IMR-90 (cell line): ENCODE measurements around the gene SUV39H1. TPM values are rescaled to one million over a fixed set of nuclear protein-coding genes. Genes with fewer than 3 reads are reported as not detected.

ENCODE experiments used
- ATAC-seq: fragments of 200-7000 bp; cut with Tn5 transposase; 2 replicates; pipeline ENCODE4 v1.9.1; 2020; ENCODE audit warnings: low read depth, mild to moderate bottlenecking, moderate library complexity
- BruUV-seq: library from RNA; stranded (reverse); fragments of 400-500 nt; replicated peaks from 2 replicates; lab custom pipeline; 2021; lab: Mats Ljungman, UMichigan
- CTCF ChIA-PET: fragments of 300-600 bp; formaldehyde crosslinking; extraction: SDS; loops from one replicate; lab custom pipeline; 2021; ENCODE audit warnings: antibody characterized with exemption; lab: Yijun Ruan, JAX
- POLR2A ChIA-PET: fragments of 300-600 bp; sonication (Branson Sonifier 250); formaldehyde crosslinking; loops from one replicate; lab custom pipeline; 2022; ENCODE audit warnings: antibody characterized with exemption; ENCODE audit not compliant: unreplicated experiment; lab: Charles Lee
- DNase-seq: peaks from one replicate; pipeline ENCODE4 v3.0.0; 2013
- H2AFZ ChIP-seq: replicated peaks from 2 replicates; pipeline ENCODE3; 2013; ENCODE audit warnings: low read length, mild to moderate bottlenecking; ENCODE audit not compliant: poor library complexity
- H2AK5ac ChIP-seq: 2 replicates; pipeline ENCODE4 v1.6.1; 2013; ENCODE audit warnings: low read depth, low read length, inconsistent platforms
- H2AK9ac ChIP-seq: replicated peaks from 2 replicates; pipeline ENCODE3; 2013; ENCODE audit warnings: mild to moderate bottlenecking, low read depth, low read length, moderate library complexity; ENCODE audit not compliant: poor library complexity
- H2BK120ac ChIP-seq: 2 replicates; pipeline ENCODE4 v1.6.1; 2013; ENCODE audit warnings: low read depth, low read length, inconsistent platforms
- H2BK15ac ChIP-seq: 3 replicates; pipeline ENCODE4 v1.6.1; 2013; ENCODE audit warnings: low read depth, low read length, inconsistent platforms
- H2BK20ac ChIP-seq: 2 replicates; pipeline ENCODE4 v1.6.1; 2013; ENCODE audit warnings: low read depth, mild to moderate bottlenecking, inconsistent platforms, low read length, moderate library complexity
- H2BK5ac ChIP-seq: 2 replicates; pipeline ENCODE4 v1.6.1; 2013; ENCODE audit warnings: mild to moderate bottlenecking, low read depth, low read length, inconsistent platforms; ENCODE audit not compliant: poor library complexity, severe bottlenecking
- H3K14ac ChIP-seq: replicated peaks from 2 replicates; pipeline ENCODE4 v1.6.1; 2013; ENCODE audit warnings: low read depth, low read length, inconsistent platforms
- H3K18ac ChIP-seq: 2 replicates; pipeline ENCODE4 v1.6.1; 2013; ENCODE audit warnings: low read depth, low read length, control low read depth
- H3K23ac ChIP-seq: 2 replicates; pipeline ENCODE4 v1.6.1; 2013; ENCODE audit warnings: low read depth, low read length, inconsistent platforms
- H3K27ac ChIP-seq: 2 replicates; pipeline ENCODE4 v1.5.1; 2013; ENCODE audit warnings: mild to moderate bottlenecking, control low read depth, low read length; ENCODE audit not compliant: insufficient read depth
- H3K27me3 ChIP-seq: 2 replicates; pipeline ENCODE4 v1.6.1; 2013; ENCODE audit warnings: low read length; ENCODE audit not compliant: control insufficient read depth, insufficient read depth
- H3K36me3 ChIP-seq: 2 replicates; pipeline ENCODE4 v1.6.1; 2013; ENCODE audit warnings: low read length, mixed read lengths; ENCODE audit not compliant: control insufficient read depth, insufficient read depth
- H3K4ac ChIP-seq: 2 replicates; pipeline ENCODE4 v1.6.1; 2013; ENCODE audit warnings: low read depth, low read length, inconsistent platforms
- H3K4me1 ChIP-seq: 2 replicates; pipeline ENCODE4 v1.6.1; 2013; ENCODE audit warnings: low read length, mixed read lengths; ENCODE audit not compliant: control insufficient read depth, insufficient read depth
- H3K4me2 ChIP-seq: 2 replicates; pipeline ENCODE4 v1.6.1; 2013; ENCODE audit warnings: low read depth, mild to moderate bottlenecking, control low read depth, low read length, moderate library complexity
- H3K4me3 ChIP-seq: 2 replicates; pipeline ENCODE4 v1.5.1; 2013; ENCODE audit warnings: low read depth, mild to moderate bottlenecking, control low read depth, low read length, moderate library complexity; ENCODE audit not compliant: insufficient read depth
- H3K56ac ChIP-seq: 2 replicates; pipeline ENCODE4 v1.6.1; 2013; ENCODE audit warnings: low read length, inconsistent platforms; ENCODE audit not compliant: insufficient read depth; ENCODE audit errors: extremely low read depth
- H3K79me1 ChIP-seq, 2 experiments: 2 replicates each; pipeline ENCODE4 v1.6.1; 2013; ENCODE audit warnings: low read length in 2 of 2, inconsistent platforms in 1 of 2, low read depth in 1 of 2
- H3K9ac ChIP-seq: 2 replicates; pipeline ENCODE4 v1.6.1; 2013; ENCODE audit warnings: low read depth, low read length, control low read depth
- H3K9me1 ChIP-seq: 2 replicates; pipeline ENCODE4 v1.6.1; 2013; ENCODE audit warnings: low read length, inconsistent platforms; ENCODE audit not compliant: insufficient read depth
- H3K9me3 ChIP-seq: 2 replicates; pipeline ENCODE4 v1.6.1; 2013; ENCODE audit warnings: low read length; ENCODE audit not compliant: control insufficient read depth, insufficient read depth
- H4K20me1 ChIP-seq: 2 replicates; pipeline ENCODE4 v1.6.1; 2013; ENCODE audit warnings: low read length, inconsistent platforms; ENCODE audit not compliant: insufficient read depth
- H4K5ac ChIP-seq: 2 replicates; pipeline ENCODE4 v1.6.1; 2013; ENCODE audit warnings: mild to moderate bottlenecking, low read depth, low read length, control low read depth
- H4K8ac ChIP-seq, 2 experiments: 2 replicates each; pipeline ENCODE4 v1.6.1; 2013; ENCODE audit warnings: low read depth in 2 of 2, low read length in 2 of 2, control low read depth in 1 of 2, inconsistent platforms in 1 of 2
- H4K91ac ChIP-seq: 2 replicates; pipeline ENCODE4 v1.6.1; 2013; ENCODE audit warnings: low read depth, low read length, inconsistent platforms; ENCODE audit not compliant: insufficient read depth
- BHLHE40 ChIP-seq: fragments of 150-350 bp; IDR thresholded peaks from 2 replicates; pipeline ENCODE4 v1.6.1; 2016; ENCODE audit warnings: mild to moderate bottlenecking, low read depth, low read length
- CEBPB ChIP-seq: IDR thresholded peaks from 2 replicates; pipeline ENCODE4 v1.6.1; 2012; ENCODE audit warnings: low read depth, low read length, improper control_type of control experiment
- FOS ChIP-seq: fragments of 150-350 bp; IDR thresholded peaks from 2 replicates; pipeline ENCODE4 v1.6.1; 2016; ENCODE audit warnings: low read depth, low read length
- MAFK ChIP-seq: IDR thresholded peaks from 2 replicates; pipeline ENCODE4 v1.6.1; 2012; ENCODE audit warnings: low read depth, low read length, improper control_type of control experiment
- MAZ ChIP-seq: IDR thresholded peaks from 2 replicates; pipeline ENCODE4 v1.6.1; 2012; ENCODE audit warnings: low read depth, mild to moderate bottlenecking, low read length, improper control_type of control experiment, moderate library complexity, borderline replicate concordance
- MXI1 ChIP-seq: IDR thresholded peaks from 2 replicates; pipeline ENCODE4 v1.6.1; 2012; ENCODE audit warnings: low read depth, mild to moderate bottlenecking, low read length, moderate library complexity, borderline replicate concordance
- NFE2L2 ChIP-seq: fragments of 150-350 bp; IDR thresholded peaks from 2 replicates; pipeline ENCODE4 v1.6.1; 2016; ENCODE audit warnings: low read depth, mild to moderate bottlenecking, low read length
- POLR2A ChIP-seq: IDR thresholded peaks from 2 replicates; pipeline ENCODE4 v1.6.1; 2012; ENCODE audit warnings: mild to moderate bottlenecking, low read depth, low read length
- RAD21 ChIP-seq: IDR thresholded peaks from 2 replicates; pipeline ENCODE4 v1.6.1; 2012; ENCODE audit warnings: low read length, improper control_type of control experiment
- RCOR1 ChIP-seq: IDR thresholded peaks from 2 replicates; pipeline ENCODE4 v1.6.1; 2012; ENCODE audit warnings: mild to moderate bottlenecking, low read length, improper control_type of control experiment; ENCODE audit not compliant: insufficient replicate concordance
- RFX5 ChIP-seq: IDR thresholded peaks from 2 replicates; pipeline ENCODE4 v1.8.0; 2012; ENCODE audit warnings: low read depth, mild to moderate bottlenecking, low read length, moderate library complexity
- SMC3 ChIP-seq: fragments of 150-350 bp; IDR thresholded peaks from 2 replicates; pipeline ENCODE4 v1.6.1; 2016; ENCODE audit warnings: low read depth, mild to moderate bottlenecking, antibody characterized with exemption, low read length, moderate library complexity
- WGBS, 2 experiments: methylation state at CpG; one replicate each; pipeline versions ENCODE4 v1.1.5 to v1.1.7; 2013; ENCODE audit warnings: missing lambda C conversion rate in 2 of 2; ENCODE audit not compliant: insufficient read length in 1 of 2; ENCODE audit errors: extremely low coverage in 2 of 2; 5-methylcytosine and 5-hydroxymethylcytosine counted together
- dilution Hi-C: fragments of 300-500 bp; cut with HindIII; formaldehyde crosslinking; loops from one replicate; pipeline ENCODE4 v1.14.3; 2018; ENCODE audit warnings: low sequenced_read_pairs; ENCODE audit not compliant: unreplicated experiment
- in situ Hi-C: fragments of 300-500 bp; cut with MboI; formaldehyde crosslinking; loops from 3 replicates; pipeline ENCODE4 v1.14.3; 2019; ENCODE audit warnings: low sequenced_read_pairs, inconsistent platforms, mixed read lengths
- intact Hi-C: fragments of 100-400 bp; cut with micrococcal nuclease; formaldehyde crosslinking; loops from 2 replicates; pipeline ENCODE4 v1.10.0; 2022
- polyA plus RNA-seq, 3 experiments: library from polyadenylated mRNA; depleted of rRNA; stranded (reverse); fragments of >200 nt; gene quantifications; 2 replicates each; pipeline ENCODE4 v1.2.3, GENCODE V29; 2012; ENCODE audit warnings: low replicate concordance in 1 of 3
- total RNA-seq: library from RNA; depleted of rRNA; stranded (reverse); fragments of >200 nt; gene quantifications from 2 replicates; pipeline ENCODE4 v1.2.3, GENCODE V29; 2012
- TF ChIP-seq, protein P1 (sequence below): fragments of 150-350 bp; IDR thresholded peaks from 2 replicates; pipeline ENCODE4 v1.6.1; 2016; ENCODE audit warnings: low read depth, mild to moderate bottlenecking, low read length, moderate library complexity, borderline replicate concordance
- TF ChIP-seq, protein P2 (sequence below): fragments of 150-350 bp; IDR thresholded peaks from 2 replicates; pipeline ENCODE4 v1.6.1; 2017; ENCODE audit warnings: mild to moderate bottlenecking, antibody characterized with exemption, low read length, low read depth
- TF ChIP-seq, protein P3 (sequence below): conservative IDR thresholded peaks from 2 replicates; pipeline ENCODE4 v1.5.1; 2012; ENCODE audit warnings: mild to moderate bottlenecking, low read depth, low read length, improper control_type of control experiment

Gene SUV39H1
- total and polyA plus RNA-seq, 2 of the 4 experiments (the other 2 are of a cell fraction) = 6.6 to 8.6 TPM

DNA sequence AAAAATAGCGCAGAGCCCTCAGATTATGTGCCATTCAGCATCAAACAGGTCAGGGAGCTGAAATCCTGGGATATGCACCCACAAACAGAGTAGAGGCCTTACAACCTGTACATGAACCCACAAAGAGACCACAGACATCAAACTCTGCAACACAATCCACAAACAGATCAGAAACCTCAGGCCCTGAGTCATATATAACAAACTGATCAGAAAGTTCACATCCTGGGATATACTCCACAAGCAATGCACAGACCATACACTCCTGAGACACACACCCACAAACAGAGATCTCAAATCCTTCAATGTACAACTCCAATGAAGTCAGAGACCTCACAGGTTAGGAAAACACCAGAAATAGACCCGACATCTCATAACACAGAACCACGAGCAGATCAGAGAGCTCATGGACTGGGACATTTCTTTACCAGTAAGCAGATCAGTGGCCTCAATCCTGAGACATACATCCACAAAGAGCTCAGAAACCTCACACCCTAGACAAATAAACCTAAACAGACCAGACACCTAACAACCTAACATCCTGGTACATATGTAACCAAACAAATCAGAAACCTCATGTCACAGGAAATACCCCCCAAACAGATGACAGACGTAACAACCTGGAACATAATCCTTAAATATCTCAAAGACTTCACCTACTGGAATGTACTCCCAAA, 24.2 kb downstream of the SUV39H1 start:
- CTCF ChIA-PET = no interaction called here
- no TSS peak for BruUV-seq
- WGBS, 2 experiments = 42% methylated on average over 3 of the region's 4 CpGs; no CpG with 5 or more reads in 1 of the 2 experiments
- H3K27me3 ChIP-seq = peaks cover 5% of the 10 kb centered on the region; the same call in 1 of the 2 replicates
- intact Hi-C loops (no loop called here), in situ Hi-C loops (no loop called here), dilution Hi-C loops (no loop called here)
- H2AK9ac ChIP-seq = no peak overlapping the region
- DNase-seq = no peak
- no peak overlapping the region for H4K8ac ChIP-seq
- H4K5ac ChIP-seq = no peak overlapping the region
- H3K79me1 ChIP-seq = no peaks in the 10 kb centered on the region
- no peak overlapping the region for H3K9ac ChIP-seq
- H2AFZ ChIP-seq = no peak overlapping the region
- H3K9me3 ChIP-seq = no peaks in the 10 kb centered on the region
- H4K91ac ChIP-seq = no peak overlapping the region
- H2BK120ac ChIP-seq = no peak overlapping the region
- no peak overlapping the region for H3K18ac ChIP-seq
- no peak for ATAC-seq
- POLR2A ChIA-PET = no interaction called here
- TF ChIP-seq RFX5 = no peak
- TF ChIP-seq BHLHE40 = no peak
- TF ChIP-seq MXI1 = no peak
- TF ChIP-seq NFE2L2 = no peak
- TF ChIP-seq, protein P1, sequence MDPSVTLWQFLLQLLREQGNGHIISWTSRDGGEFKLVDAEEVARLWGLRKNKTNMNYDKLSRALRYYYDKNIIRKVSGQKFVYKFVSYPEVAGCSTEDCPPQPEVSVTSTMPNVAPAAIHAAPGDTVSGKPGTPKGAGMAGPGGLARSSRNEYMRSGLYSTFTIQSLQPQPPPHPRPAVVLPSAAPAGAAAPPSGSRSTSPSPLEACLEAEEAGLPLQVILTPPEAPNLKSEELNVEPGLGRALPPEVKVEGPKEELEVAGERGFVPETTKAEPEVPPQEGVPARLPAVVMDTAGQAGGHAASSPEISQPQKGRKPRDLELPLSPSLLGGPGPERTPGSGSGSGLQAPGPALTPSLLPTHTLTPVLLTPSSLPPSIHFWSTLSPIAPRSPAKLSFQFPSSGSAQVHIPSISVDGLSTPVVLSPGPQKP = no peak
- no peak for TF ChIP-seq CEBPB
- TF ChIP-seq RAD21 = no peak
- no peak for TF ChIP-seq FOS
- no peak for TF ChIP-seq MAFK
- TF ChIP-seq, protein P2, sequence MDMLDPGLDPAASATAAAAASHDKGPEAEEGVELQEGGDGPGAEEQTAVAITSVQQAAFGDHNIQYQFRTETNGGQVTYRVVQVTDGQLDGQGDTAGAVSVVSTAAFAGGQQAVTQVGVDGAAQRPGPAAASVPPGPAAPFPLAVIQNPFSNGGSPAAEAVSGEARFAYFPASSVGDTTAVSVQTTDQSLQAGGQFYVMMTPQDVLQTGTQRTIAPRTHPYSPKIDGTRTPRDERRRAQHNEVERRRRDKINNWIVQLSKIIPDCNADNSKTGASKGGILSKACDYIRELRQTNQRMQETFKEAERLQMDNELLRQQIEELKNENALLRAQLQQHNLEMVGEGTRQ = no peak
- no peak for TF ChIP-seq MAZ
- TF ChIP-seq, protein P3, sequence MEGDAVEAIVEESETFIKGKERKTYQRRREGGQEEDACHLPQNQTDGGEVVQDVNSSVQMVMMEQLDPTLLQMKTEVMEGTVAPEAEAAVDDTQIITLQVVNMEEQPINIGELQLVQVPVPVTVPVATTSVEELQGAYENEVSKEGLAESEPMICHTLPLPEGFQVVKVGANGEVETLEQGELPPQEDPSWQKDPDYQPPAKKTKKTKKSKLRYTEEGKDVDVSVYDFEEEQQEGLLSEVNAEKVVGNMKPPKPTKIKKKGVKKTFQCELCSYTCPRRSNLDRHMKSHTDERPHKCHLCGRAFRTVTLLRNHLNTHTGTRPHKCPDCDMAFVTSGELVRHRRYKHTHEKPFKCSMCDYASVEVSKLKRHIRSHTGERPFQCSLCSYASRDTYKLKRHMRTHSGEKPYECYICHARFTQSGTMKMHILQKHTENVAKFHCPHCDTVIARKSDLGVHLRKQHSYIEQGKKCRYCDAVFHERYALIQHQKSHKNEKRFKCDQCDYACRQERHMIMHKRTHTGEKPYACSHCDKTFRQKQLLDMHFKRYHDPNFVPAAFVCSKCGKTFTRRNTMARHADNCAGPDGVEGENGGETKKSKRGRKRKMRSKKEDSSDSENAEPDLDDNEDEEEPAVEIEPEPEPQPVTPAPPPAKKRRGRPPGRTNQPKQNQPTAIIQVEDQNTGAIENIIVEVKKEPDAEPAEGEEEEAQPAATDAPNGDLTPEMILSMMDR = no peak
- TF ChIP-seq RCOR1 = no peak
- no peak for TF ChIP-seq POLR2A
- TF ChIP-seq SMC3 = no peak
- no peak overlapping the region for H2BK15ac ChIP-seq
- H3K36me3 ChIP-seq = no peaks in the 10 kb centered on the region
- no peak overlapping the region for H2BK5ac ChIP-seq
- no peak overlapping the region for H3K4me2 ChIP-seq
- H3K23ac ChIP-seq = no peak overlapping the region
- H3K56ac ChIP-seq = no peak overlapping the region
- no peaks in the 10 kb centered on the region for H4K20me1 ChIP-seq
- no peaks in the 10 kb centered on the region for H3K9me1 ChIP-seq
- H3K4me3 ChIP-seq = no peak overlapping the region
- H3K14ac ChIP-seq = no peak overlapping the region
- no peak overlapping the region for H3K4ac ChIP-seq
- H3K27ac ChIP-seq = no peak overlapping the region
- no peaks in the 10 kb centered on the region for H3K4me1 ChIP-seq
- H2BK20ac ChIP-seq = no peak overlapping the region
- H2AK5ac ChIP-seq = no peak overlapping the region
